Esophagus squamous epithelium (tissue), 4 donors: ENCODE data around the gene SINHCAF.

ENCODE experiments used
- CTCF ChIP-seq, 6 experiments: fragments of 450-650 bp in 4 of 6; fragments of 200-600 bp in 2 of 6; sonication (generic) in 2 of 6; IDR thresholded peaks; one replicate each; pipeline ENCODE4 v1.5.1; 2016 to 2019; ENCODE audit warnings: antibody characterized with exemption in 6 of 6, mild to moderate bottlenecking in 4 of 6, moderate library complexity in 4 of 6
- POLR2A ChIP-seq, 4 donors: fragments of 450-650 bp; IDR thresholded peaks; one replicate each; pipeline ENCODE4 v1.6.1; 2017; ENCODE audit warnings: antibody characterized with exemption in 4 of 4, mild to moderate bottlenecking in 4 of 4, moderate library complexity in 3 of 4

- TF ChIP-seq CTCF (IDR thresholded peaks at IDR 0.05) (no peak), POLR2A (IDR thresholded peaks at IDR 0.05) (no peak)
These were observed 47.1 kb downstream of the SINHCAF start for GRCh38 chr12:31278832-31279231.
